Heart left ventricle (tissue), 13 donors: Measurements from ENCODE around the gene PFKFB3.

ENCODE experiments used
- CTCF ChIP-seq, 12 donors: fragments of 200-600 bp; sonication (generic) in 4 of 12; IDR thresholded peaks; one replicate each; pipeline versions ENCODE4 v1.5.0 to v1.8.0; 2018 to 2022; ENCODE audit warnings: antibody characterized with exemption in 12 of 12, mild to moderate bottlenecking in 5 of 12
- POLR2A ChIP-seq, 2 donors: fragments of 450-650 bp; IDR thresholded peaks; one replicate each; pipeline ENCODE4 v1.6.1; 2017; ENCODE audit warnings: antibody characterized with exemption in 2 of 2, mild to moderate bottlenecking in 2 of 2, moderate library complexity in 2 of 2
- donor health status: ischemic (EF 13 %, LVEDD 7.1; RV severe dilation, severe dysfunction).
- donor health status: DM: no; HTN: yes; CAD: no.
- donor health status: DM: no; HTN: no; CAD: no.
- donor health status: ischemic (EF 25% LVEDD 6.9; RV normal size, moderate dysfunction).
- donor health status: ischemic (EF 25% LVEDD 5.7; RV mildly dilated, moderate dysfunction).
- donor health status: ischemic (EF 35%, LVEDD 5.7; RV mildly dilated, moderate dysfunction).
- donor health status: nonischemic (EF 11% LVEDD 7.7; RV severe dilation, severe dysfunction).
- donor health status: DM: yes; HTN: yes; CAD: no.
- donor health status: PGD.
- donor health status: ischemic (EF 29% LVEDD 5.4; RV normal size, mild dysfunction).
- donor health status: nonischemic (EF 23%, LVEDD 6.1; RV moderate dilation, normal function).

GRCh38 chr10:6162589-6163356 is 40.0 kb upstream of the PFKFB3 start:
- TF ChIP-seq CTCF (IDR thresholded peaks at IDR 0.05) (no peak), POLR2A (IDR thresholded peaks at IDR 0.05) (no peak)
